Type B pancreatic cell (in vitro differentiated cells): ENCODE results near the gene TAF1A. TPM values are rescaled to one million over a fixed set of nuclear protein-coding genes. Genes with fewer than 3 reads are reported as not detected.

Source experiments
- DNase-seq: peaks from one replicate; pipeline ENCODE4 v3.0.0; 2021; ENCODE audit warnings: mixed read lengths; ENCODE audit not compliant: unreplicated experiment; ENCODE audit errors: extremely low spot score
- H3K27ac Mint-ChIP-seq: 2 replicates; pipeline ENCODE4 v1.8.0; 2021; ENCODE audit warnings: mild to moderate bottlenecking, mixed read lengths
- H3K27me3 Mint-ChIP-seq: 2 replicates; pipeline ENCODE4 v1.8.0; 2021; ENCODE audit warnings: mixed read lengths
- H3K36me3 Mint-ChIP-seq: 2 replicates; pipeline ENCODE4 v1.8.0; 2021; ENCODE audit warnings: mixed read lengths
- H3K4me1 Mint-ChIP-seq: one replicate; pipeline ENCODE4 v1.8.0; 2021; ENCODE audit warnings: mixed read lengths; ENCODE audit not compliant: unreplicated experiment
- H3K4me3 Mint-ChIP-seq: 2 replicates; pipeline ENCODE4 v1.8.0; 2021; ENCODE audit warnings: mild to moderate bottlenecking, mixed read lengths
- H3K9me3 Mint-ChIP-seq: 2 replicates; pipeline ENCODE4 v1.8.0; 2021; ENCODE audit warnings: mixed read lengths
- CTCF ChIP-seq: fragments of 200-600 bp; sonication (generic); conservative IDR thresholded peaks from 2 replicates; pipeline ENCODE4 v1.5.0; 2021; ENCODE audit warnings: antibody characterized with exemption, mild to moderate bottlenecking
- total RNA-seq: library from RNA; stranded (reverse); gene quantifications from 2 replicates; pipeline ENCODE4 v1.2.1, GENCODE V29; 2021; ENCODE audit warnings: low replicate concordance

The TAF1A gene
- total RNA-seq, 1 donor from 2014 or later: 16.7 TPM

- H3K27ac Mint-ChIP-seq: peak overlapping the region; percentile 88
- TF ChIP-seq CTCF: no peak
- no peaks in the 10 kb centered on the region for H3K9me3 Mint-ChIP-seq
- peaks cover 9% of the 10 kb centered on the region for H3K36me3 Mint-ChIP-seq
- peaks cover 26% of the 10 kb centered on the region for H3K4me1 Mint-ChIP-seq
- no peak for DNase-seq
- peaks cover 16% of the 10 kb centered on the region for H3K27me3 Mint-ChIP-seq
- peak overlapping the region; percentile 95 for H3K4me3 Mint-ChIP-seq
Observed at GRCh38 chr1:222618880-222619596, 29.3 kb upstream of the TAF1A start.

- Mint-ChIP-seq H3K27ac (peak within 1 kb of the TSS; percentile 88), H3K27me3 (peaks cover 22% of the 10 kb centered on the region), H3K9me3 (no peaks in the 10 kb centered on the region), H3K36me3 (peaks cover 9% of the 10 kb centered on the region), H3K4me1 (peaks cover 26% of the 10 kb centered on the region), H3K4me3 (peak within 1 kb of the TSS; percentile 95)
- DNase-seq: peak; percentile 80
- TF ChIP-seq CTCF: no peak
Observed at GRCh38 chr1:222618001-222618879, 28.5 kb upstream of the TAF1A start, which contains the start of gene MIA3. Gene MIA3 (plus strand): TSS chr1:222618097. CDS start chr1:222618111, 14 bp downstream.

GRCh38 chr1:222617367-222617951 lies 27.7 kb upstream of the TAF1A start:
- DNase-seq: peak; percentile 92
- Mint-ChIP-seq H3K27ac (peak overlapping the region; percentile 88), H3K9me3 (no peaks in the 10 kb centered on the region), H3K4me1 (peaks cover 26% of the 10 kb centered on the region), H3K4me3 (peak overlapping the region; percentile 89), H3K36me3 (peaks cover 5% of the 10 kb centered on the region), H3K27me3 (peaks cover 28% of the 10 kb centered on the region)
- no peak for TF ChIP-seq CTCF

- Mint-ChIP-seq H3K27ac (peak overlapping the region; percentile 88), H3K36me3 (peaks cover 5% of the 10 kb centered on the region), H3K27me3 (peaks cover 34% of the 10 kb centered on the region), H3K4me1 (peaks cover 26% of the 10 kb centered on the region), H3K4me3 (peak overlapping the region; percentile 89), H3K9me3 (no peaks in the 10 kb centered on the region)
- no peak for DNase-seq
- no peak for TF ChIP-seq CTCF
Observed at GRCh38 chr1:222616525-222616924, 26.8 kb upstream of the TAF1A start.

GRCh38 chr1:222613627-222614026 lies 23.9 kb upstream of the TAF1A start:
- no peak for DNase-seq
- no peak for TF ChIP-seq CTCF
- Mint-ChIP-seq H3K4me1 (no peaks in the 10 kb centered on the region), H3K4me3 (no peak overlapping the region), H3K9me3 (no peaks in the 10 kb centered on the region), H3K36me3 (no peaks in the 10 kb centered on the region), H3K27ac (no peak overlapping the region), H3K27me3 (peaks cover 45% of the 10 kb centered on the region)
